AML-193 (cell line): ENCODE measurements around the gene GOLGA6A.
"Not testable (repeated sequence)": the region's sequence is repeated elsewhere in the genome, so short reads cannot be mapped to it uniquely, and the experiment has no call there.

Source experiments
- DNase-seq, 2 experiments: peaks; one replicate each; lab custom pipeline; 2025; lab: John Stamatoyannopoulos, UW

GOLGA6A gene

GRCh38 chr15:74082450-74082849 is at the start of gene GOLGA6A:
TSS of gene GOLGA6A (minus strand) at chr15:74082550. CDS start at chr15:74082509, 41 bp downstream.
- not testable (repeated sequence) for DNase-seq

- DNase-seq, result no peak
Measured at GRCh38 chr15:74131628-74132413, 49.5 kb upstream of the GOLGA6A start.

- DNase-seq, result no peak
Measured at GRCh38 chr15:74130849-74131627, 48.7 kb upstream of the GOLGA6A start.

- DNase-seq, result no peak
Measured at GRCh38 chr15:74130155-74130848, 48.0 kb upstream of the GOLGA6A start, which contains the start of gene ISLR2. TSS of gene ISLR2 (plus strand) at chr15:74130586. CDS start at chr15:74132755, 2,169 bp downstream.

- no peak for DNase-seq
Measured at GRCh38 chr15:74129586-74130154, 47.3 kb upstream of the GOLGA6A start.

GRCh38 chr15:74128785-74129585 is 46.6 kb upstream of the GOLGA6A start:
- DNase-seq, result no peak

GRCh38 chr15:74127954-74128784 is 45.8 kb upstream of the GOLGA6A start:
- no peak for DNase-seq

- DNase-seq, result peak; percentile 32 to 57
Measured at GRCh38 chr15:74127255-74127953, 45.1 kb upstream of the GOLGA6A start.

- DNase-seq, result no peak
Measured at GRCh38 chr15:74124759-74125158, 42.4 kb upstream of the GOLGA6A start.

GRCh38 chr15:74124196-74124595 is 41.8 kb upstream of the GOLGA6A start:
- DNase-seq, result no peak

GRCh38 chr15:74123658-74124057 is 41.3 kb upstream of the GOLGA6A start:
- no peak for DNase-seq

GRCh38 chr15:74123131-74123429 is 40.7 kb upstream of the GOLGA6A start:
- no peak for DNase-seq

- DNase-seq, result no peak
Measured at GRCh38 chr15:74122403-74123130, 40.2 kb upstream of the GOLGA6A start.

GRCh38 chr15:74121858-74122257 is 39.5 kb upstream of the GOLGA6A start:
- no peak for DNase-seq

GRCh38 chr15:74121039-74121438 is 38.7 kb upstream of the GOLGA6A start:
- DNase-seq, result no peak

GRCh38 chr15:74120426-74120825 is 38.1 kb upstream of the GOLGA6A start:
- DNase-seq, result no peak

GRCh38 chr15:74109713-74110112 is 27.4 kb upstream of the GOLGA6A start:
- DNase-seq, result no peak

GRCh38 chr15:74108611-74109010 is 26.3 kb upstream of the GOLGA6A start:
- not testable (repeated sequence) for DNase-seq

GRCh38 chr15:74108111-74108510 is 25.8 kb upstream of the GOLGA6A start:
- no peak for DNase-seq
